HG02870 (cell line): ENCODE results near the gene GOLGA6L7.
"Not testable (repeated sequence)": the region's sequence is repeated elsewhere in the genome, so short reads cannot be mapped to it uniquely, and the experiment has no call there.

ENCODE experiments used
- ATAC-seq: cut with Tn5 transposase; IDR thresholded peaks from one replicate; pipeline ENCODE4 v1.9.1; 2021; ENCODE audit warnings: mild to moderate bottlenecking, moderate library complexity; ENCODE audit not compliant: unreplicated experiment

Gene GOLGA6L7

GRCh38 chr15:28847247-28847646 lies 1.2 kb downstream of the GOLGA6L7 start:
- ATAC-seq: peak; percentile 89

GRCh38 chr15:28844147-28844546 lies 4.3 kb downstream of the GOLGA6L7 start:
- ATAC-seq: not testable (repeated sequence)

GRCh38 chr15:28843520-28843919 lies 4.9 kb downstream of the GOLGA6L7 start:
- not testable (repeated sequence) for ATAC-seq

- not testable (repeated sequence) for ATAC-seq
Measured at GRCh38 chr15:28842210-28842609, 6.2 kb downstream of the GOLGA6L7 start.

- ATAC-seq: not testable (repeated sequence)
Measured at GRCh38 chr15:28840285-28840684, 8.2 kb downstream of the GOLGA6L7 start.

GRCh38 chr15:28834957-28835585 lies 13.4 kb downstream of the GOLGA6L7 start:
- not testable (repeated sequence) for ATAC-seq

GRCh38 chr15:28831897-28832587 lies 16.4 kb downstream of the GOLGA6L7 start:
- ATAC-seq: not testable (repeated sequence)

GRCh38 chr15:28821420-28821819 lies 27.0 kb downstream of the GOLGA6L7 start:
- not testable (repeated sequence) for ATAC-seq

- not testable (repeated sequence) for ATAC-seq
Measured at GRCh38 chr15:28819930-28820295, 28.5 kb downstream of the GOLGA6L7 start.

- ATAC-seq: not testable (repeated sequence)
Measured at GRCh38 chr15:28819019-28819929, 29.2 kb downstream of the GOLGA6L7 start.

- ATAC-seq: not testable (repeated sequence)
Measured at GRCh38 chr15:28818168-28818567, 30.3 kb downstream of the GOLGA6L7 start.

GRCh38 chr15:28814059-28814458 lies 34.4 kb downstream of the GOLGA6L7 start:
- not testable (repeated sequence) for ATAC-seq

- ATAC-seq: not testable (repeated sequence)
Measured at GRCh38 chr15:28813392-28813791, 35.1 kb downstream of the GOLGA6L7 start.

- ATAC-seq: not testable (repeated sequence)
Measured at GRCh38 chr15:28811852-28812550, 36.4 kb downstream of the GOLGA6L7 start.

GRCh38 chr15:28810444-28810843 lies 38.0 kb downstream of the GOLGA6L7 start:
- ATAC-seq: not testable (repeated sequence)

- ATAC-seq: not testable (repeated sequence)
Measured at GRCh38 chr15:28808136-28808535, 40.3 kb downstream of the GOLGA6L7 start.

GRCh38 chr15:28800366-28800765 lies 48.1 kb downstream of the GOLGA6L7 start:
- ATAC-seq: not testable (repeated sequence)

GRCh38 chr15:28798234-28798633 lies 50.2 kb downstream of the GOLGA6L7 start:
- not testable (repeated sequence) for ATAC-seq

GRCh38 chr15:28794231-28794630 lies 54.2 kb downstream of the GOLGA6L7 start:
- not testable (repeated sequence) for ATAC-seq
